Hippocampal formation (tissue), 2 donors: ENCODE data around the gene POLR3E.
"Not testable (repeated sequence)": the region's sequence is repeated elsewhere in the genome, so short reads cannot be mapped to it uniquely, and the experiment has no call there.

Experiments
- DNase-seq, 2 donors: peaks; one replicate each; lab custom pipeline; 2025; lab: John Stamatoyannopoulos, UW

POLR3E gene

DNA sequence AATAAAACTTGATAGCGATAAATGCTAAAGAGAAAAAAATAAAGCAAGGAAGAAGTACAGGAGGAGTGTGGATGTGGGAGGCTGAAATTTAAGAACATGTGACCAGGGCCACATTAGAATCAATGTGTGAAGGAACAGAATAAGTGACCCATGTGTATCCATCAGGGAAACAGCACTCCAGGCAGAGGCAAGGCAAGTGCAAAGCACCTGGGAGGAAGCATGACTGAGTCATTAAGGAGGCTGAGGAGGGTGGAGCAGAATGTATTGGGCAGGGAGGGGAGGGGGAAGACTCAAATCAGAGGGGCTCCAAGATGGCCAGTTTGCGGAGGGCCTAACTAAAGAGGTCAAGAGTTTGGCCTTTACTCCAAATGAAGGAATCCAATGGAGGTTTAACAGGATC lies 69.2 kb downstream of the POLR3E start:
- no peak for DNase-seq

DNA sequence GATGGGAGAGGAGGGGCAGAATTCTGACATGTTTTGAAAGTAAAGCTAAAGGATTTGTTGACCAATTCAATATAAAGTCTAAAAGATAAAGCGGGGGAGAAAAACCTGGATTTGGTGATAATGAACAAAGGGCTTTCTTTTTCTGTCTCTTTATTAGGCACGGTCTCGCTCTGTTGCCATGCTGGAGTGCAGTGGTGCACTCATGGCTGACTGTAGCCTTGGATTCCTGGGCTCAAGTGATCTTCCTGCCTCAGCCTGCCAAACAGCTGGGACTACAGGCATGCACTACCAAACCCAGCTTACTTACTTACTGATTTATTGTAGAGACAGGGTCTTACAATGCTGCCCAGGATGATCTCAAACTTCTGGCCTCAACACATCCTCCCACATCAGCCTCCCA lies 69.7 kb downstream of the POLR3E start:
- DNase-seq, result no peak

DNA sequence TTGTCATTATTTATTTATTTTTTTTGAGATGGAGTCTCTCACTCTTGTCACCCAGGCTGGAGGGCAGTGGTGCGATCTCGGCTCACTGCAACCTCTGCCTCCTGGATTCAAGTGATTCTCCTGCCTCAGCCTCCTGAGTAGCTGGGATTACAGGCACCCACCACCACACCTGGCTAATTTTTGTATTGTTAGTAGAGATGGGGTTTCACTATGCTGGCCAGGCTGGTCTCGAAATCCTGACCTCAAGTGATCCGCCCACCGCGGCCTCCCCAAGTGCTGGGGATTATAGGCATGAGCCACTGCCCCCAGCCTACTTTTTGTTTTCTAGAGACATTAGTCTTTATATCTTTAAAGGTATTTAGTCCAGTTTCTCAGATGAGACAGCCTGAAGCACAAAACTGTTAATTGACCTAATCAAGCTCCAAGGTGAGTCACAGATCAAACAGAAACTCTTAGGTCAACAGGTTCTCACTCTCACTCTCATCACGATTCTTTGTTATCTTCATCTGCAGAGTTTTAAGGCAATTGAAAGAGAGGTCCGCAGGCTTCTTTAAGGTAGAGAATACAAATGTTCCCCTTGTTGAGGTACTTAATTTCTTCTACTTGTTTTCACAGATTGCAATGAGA lies 71.1 kb downstream of the POLR3E start:
- DNase-seq, result not testable (repeated sequence)

DNA sequence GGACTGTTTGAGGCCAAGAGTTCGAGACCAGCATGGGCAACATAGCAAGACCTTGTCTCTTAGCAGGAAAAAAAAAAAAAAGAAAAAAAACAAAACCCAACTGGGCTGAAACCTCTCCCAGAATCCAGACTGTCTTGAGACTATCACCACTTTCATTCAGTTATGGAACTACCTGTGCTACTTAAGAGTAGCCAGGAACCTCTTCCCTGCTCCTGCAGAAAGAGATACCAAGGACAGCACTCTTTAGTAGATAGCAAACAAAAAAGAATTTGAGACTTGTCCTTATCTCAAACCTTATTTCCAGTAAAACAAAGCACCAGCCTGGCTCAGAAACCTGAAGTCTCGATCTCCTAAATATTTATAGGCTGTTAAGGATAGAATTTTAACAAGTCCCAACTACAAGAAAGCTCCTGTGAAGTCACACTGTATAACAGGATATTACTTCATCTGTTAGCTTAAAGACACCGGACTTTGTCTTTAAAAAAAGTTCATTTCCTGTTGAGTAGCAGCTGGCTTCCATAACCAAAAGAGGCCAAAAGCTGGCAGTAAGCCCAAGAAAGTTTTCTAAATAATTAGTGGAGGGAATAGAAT lies 72.1 kb downstream of the POLR3E start:
- DNase-seq, result no peak

DNA sequence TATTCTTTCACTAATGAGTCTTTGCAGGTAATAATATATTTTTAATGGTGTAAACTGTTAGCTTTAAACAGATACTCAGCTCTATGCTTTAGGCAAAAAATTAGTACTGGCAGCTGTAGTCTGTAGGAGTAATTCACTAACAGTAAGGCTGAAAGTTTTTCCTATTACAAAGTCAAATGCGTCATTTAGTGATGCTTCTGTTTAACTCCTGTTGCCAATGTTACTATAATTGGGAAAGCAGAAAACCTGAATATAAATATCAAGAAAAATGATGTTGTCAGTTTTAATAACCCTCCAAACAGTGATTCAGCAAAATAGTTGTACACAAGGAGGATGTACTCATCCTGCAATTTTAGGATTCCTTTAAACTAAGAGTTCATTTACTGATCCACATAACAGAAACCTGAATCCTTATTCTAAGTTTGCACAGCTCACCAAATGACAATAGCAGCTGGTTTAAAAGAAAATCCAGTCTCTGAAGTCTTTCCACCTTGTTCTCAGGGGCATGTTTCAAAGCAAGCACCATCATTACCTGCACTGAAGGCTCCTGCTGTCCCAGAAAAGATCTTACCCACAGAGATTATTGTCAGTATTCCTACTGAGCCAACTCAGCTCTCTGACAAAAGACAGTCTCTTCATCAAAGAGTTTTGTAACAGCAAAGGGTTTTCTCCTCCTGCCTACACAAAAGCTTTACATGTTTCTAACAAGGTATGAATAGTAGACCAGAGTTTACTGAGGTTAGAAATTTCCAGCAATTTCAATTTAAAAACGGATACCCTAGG lies 73.0 kb downstream of the POLR3E start:
- DNase-seq, result no peak

DNA sequence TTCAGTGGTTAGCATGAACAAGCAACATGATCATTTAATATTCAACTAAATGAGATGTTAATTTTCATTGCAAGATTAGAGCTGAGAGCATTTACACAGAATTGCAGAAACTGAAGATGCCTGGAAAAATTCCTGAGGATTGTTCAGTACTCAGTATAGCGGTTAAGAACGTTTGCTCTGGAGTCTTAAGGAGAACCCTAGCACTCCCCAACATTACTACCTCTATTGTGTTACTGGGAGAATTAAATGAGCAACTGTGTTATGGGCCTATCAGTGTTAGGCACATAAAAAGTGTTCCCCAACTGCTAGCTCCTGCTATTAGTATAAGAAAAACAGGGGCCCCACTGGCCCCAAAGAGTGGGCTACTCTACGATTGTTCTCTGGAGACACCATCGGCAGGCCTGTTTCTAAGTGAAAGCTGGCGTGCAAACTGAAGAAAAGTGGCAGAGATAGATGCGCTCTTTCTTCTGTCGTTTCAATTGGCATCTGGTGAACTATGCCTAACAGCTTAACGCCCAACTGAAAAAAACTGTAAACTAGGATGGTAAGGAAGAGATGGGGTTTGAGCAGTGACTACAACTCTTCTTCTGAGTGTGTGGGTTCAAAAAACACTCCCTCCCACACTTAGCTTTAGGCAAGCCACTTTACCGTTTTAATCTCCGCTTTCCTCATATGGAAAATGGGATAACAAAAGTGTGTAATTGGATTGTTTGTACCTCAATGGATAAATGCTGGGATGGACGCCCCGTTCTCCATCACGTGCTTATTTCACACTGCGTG lies 75.9 kb downstream of the POLR3E start:
- DNase-seq, result no peak

DNA sequence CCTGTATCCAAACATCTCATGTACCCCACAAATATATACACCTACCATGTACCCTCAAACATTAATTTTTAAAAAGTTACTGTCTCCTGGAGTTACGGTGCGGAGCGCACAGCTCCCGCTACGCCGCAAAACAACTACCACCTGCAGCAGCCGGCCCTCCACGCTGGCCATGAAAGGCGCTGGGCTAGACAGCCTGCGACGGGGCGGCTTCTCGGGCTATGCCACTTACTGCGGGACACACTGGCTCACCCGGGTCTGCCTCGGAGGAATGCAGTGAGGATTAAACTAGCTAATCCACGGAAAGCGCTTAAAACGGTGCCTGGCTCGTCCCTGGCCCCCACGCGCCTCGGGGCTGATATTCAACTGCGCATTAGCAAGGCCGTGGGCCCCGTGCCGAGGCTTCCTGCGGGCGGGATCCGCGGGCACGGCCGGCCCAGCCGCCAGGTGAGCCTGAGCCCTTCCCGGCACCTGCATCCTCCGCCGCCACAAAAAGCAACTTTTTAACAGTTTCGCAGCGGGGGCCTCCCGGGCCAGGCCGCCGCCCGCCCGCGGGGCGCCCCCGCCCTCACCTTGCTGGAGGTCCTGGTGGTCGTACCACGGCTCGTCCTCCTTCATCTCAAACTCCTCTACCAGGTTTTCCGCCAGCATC lies 76.6 kb downstream of the POLR3E start:
- no peak for DNase-seq

DNA sequence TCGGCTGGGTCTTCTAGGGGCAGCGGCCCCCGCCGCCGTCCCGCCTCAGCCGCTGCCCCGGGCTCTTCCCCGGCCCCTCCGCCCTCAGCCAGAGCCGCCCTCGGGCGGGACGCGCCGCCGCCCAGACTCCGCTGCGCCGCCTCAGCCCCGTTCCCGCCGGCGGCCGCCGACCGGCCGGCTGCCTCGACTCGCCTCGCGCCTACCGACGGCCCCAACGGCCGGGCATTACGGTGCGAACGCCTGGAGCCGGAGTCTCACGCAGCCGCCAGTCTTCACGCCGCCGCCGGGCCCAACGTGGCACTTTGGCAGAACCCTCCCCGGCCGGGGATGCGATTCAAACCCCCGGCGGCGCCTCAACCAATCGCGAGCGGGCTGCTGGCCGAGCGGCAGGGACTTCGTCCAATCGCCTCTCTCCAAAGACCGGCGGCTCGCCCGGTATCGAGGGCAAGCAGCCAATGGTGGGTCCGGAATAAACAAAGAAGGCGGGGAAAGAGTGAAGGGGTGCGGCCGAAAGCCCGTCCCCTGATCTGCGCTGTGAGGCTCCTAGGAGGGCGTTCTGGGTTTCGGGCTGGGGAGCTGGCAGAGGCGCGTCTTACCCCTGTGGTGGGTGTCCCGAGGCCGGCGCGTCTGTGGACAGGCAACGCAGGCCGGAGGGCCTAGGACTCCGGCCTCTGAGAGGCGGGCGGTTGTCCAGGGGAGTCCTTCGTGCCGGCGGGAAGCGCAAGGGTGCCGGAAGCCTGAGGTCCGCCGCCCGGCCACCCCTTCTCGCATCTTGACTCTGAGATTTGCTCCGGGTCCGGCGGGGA lies 77.3 kb downstream of the POLR3E start, which contains the start of gene CDR2:
Gene CDR2, minus strand, starts transcription at position 309 of the 806 bp plus-strand sequence. CDS start 310 bp downstream, outside the sequence.
- DNase-seq, result peak; percentile 94 to 97

DNA sequence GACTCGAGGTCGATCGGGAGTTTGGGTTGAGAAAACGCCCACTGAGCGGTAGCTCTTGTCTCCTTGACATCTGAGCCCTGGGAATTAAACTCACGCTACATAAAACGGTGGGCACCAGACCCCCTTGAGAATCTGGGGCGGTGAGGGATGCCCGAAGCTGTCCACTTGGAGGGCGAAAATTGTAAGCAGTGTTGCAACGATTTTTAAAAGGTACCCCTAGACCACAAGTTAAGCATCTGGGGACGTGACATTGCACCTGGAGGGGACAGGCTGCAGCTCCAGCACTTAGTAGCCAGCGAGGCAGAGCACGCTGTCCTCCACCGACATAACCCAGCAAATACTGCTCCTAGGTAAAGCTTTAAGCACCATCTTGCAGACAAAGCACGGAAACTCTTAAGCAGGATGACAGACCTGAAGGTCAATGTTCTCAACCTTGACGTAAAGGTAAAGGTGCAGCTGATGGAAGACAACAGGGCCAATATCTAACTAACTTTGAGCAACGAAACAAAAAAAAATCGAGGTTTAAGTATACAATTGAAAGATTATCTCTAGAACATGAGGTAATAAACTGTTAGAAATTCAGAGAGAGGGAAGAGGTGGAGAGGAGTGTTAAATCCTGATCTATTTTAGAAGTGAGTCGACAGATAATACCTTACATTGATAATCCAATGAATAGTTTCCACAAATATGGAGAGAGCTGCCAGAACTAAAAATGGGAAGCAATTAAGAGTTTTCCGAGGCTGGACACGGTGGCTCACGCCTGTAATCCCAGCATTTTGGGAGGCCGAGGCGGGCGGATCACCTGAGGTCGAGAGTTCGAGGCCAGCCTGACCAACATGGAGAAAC lies 78.1 kb downstream of the POLR3E start:
- DNase-seq, result no peak

DNA sequence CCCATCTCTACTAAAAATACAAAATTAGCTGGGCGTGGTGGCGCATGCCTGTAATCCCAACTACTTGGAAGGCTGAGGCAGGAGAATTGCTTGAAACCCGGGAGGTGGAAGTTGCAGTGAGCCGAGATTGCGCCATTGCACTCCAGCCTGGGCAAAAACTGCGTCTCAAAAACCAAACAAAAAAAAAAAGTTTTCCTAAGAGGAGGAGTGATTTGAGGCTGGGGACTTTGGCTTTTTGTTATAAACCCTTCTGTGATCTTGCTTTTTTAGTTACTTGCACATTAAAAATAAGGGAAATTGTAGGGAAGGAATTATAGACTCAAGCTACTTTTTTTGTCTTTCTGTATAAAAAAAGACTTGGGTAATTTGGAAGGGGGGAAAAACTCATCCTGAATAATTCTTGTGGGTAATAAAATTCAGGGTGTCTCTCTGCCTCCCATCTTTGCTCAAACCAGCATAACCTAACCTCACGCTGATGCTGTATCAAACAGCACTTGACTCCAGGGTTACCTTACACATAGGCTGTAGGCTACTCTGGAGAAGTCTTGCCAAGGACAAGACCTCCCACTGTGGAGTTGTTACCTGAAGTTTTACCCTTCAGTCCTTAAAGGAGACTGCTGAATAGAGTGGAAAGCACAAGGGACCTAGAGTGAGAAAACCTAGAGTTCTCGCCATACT lies 78.9 kb downstream of the POLR3E start:
- DNase-seq, result no peak

DNA sequence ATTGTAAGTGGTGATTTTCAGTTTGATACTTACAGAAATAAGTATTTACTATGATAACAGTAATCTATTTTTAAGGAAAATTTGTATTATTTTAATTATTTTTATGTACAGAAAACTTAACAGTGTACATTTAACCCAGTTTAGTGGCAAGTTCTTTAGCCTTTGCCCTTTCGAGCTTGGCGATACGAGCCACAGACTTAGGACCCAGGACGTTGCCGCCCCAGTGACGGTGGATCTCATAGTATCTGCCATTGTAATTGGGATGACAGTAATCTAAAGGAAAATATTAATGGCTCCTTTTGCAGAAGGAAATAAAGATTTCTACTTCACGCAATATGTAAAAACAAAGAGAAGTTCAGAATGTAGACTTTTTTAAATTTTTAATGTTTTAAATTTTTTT lies 82.4 kb downstream of the POLR3E start:
- DNase-seq, result no peak

DNA sequence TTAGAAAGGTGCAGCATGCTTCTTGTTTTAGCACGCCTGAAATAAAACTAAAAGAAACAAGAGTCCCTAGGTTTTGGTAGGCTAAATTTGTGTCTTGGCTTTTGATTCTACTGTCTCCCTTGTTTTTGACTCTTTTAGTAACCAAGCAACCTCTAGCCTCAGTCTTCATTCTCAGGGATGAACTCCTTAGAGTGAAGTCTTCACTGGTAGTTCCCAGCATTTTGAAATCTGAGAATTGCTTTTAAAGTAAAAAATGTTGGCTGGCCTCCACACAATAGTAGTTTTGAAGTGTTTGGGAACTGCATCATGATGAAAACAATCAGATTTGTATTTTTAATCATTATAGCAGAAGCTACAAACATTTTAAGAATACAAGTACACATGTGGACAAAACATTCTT lies 83.3 kb downstream of the POLR3E start:
- no peak for DNase-seq

DNA sequence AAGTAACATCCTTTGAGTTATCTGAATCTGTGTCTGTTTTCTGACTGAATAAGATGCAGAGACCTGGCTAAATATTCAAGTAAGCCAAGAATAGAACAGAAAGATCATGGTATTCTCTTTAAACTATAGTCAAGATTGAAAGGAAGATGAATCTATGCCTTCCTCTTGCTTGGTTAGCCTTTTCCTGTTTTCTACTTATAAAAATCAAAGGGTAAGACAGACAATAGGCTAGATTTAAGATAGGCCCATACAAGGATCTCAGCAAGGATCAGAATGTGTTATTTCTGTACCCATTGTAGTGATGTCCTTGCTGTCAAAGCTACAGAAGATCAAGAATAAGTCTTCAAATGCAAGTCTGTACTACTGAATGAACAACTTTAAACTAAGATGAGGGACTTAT lies 84.2 kb downstream of the POLR3E start:
- DNase-seq, result no peak

DNA sequence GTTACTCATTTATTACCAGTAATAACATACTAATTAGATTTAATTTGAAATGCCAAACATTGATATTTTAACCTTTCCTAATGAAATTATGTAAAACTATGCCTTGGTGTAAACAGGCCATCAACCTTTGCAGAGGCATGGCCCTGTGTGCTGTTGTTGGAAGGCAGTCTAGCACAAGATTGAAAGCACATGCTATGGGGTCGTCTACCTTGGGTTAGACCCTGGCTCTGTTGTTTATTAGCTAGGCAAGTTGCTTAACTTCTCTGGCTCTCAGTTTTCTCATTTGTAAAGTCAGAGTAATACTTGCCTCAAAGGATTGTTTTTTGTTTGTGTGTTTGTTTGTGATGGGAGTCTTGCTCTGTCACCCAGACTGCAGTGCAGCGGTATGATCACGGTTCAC lies 86.6 kb downstream of the POLR3E start:
- no peak for DNase-seq
